T-helper 2 cell treated with Interferon-gamma antibody and Interleukin-4, amounts not matched to agents 5 μg/mL and 100 μg/mL, for 36 hours (primary cell): ENCODE data around the gene FLG.

ENCODE experiments used
- DNase-seq: peaks from one replicate; pipeline ENCODE4 v3.0.0; 2021; ENCODE audit warnings: low spot score
- H3K27ac Mint-ChIP-seq: one replicate; pipeline ENCODE4 v1.8.0; 2021; ENCODE audit warnings: mild to moderate bottlenecking, mixed read lengths
- H3K27me3 Mint-ChIP-seq: one replicate; pipeline ENCODE4 v1.8.0; 2021; ENCODE audit warnings: low read depth, mixed read lengths
- H3K36me3 Mint-ChIP-seq: one replicate; pipeline ENCODE4 v1.8.0; 2021; ENCODE audit warnings: low read depth, mixed read lengths
- H3K4me1 Mint-ChIP-seq: one replicate; pipeline ENCODE4 v1.8.0; 2021; ENCODE audit warnings: low read depth, mixed read lengths
- H3K4me3 Mint-ChIP-seq: one replicate; pipeline ENCODE4 v1.8.0; 2022; ENCODE audit warnings: mild to moderate bottlenecking, moderate library complexity, mixed read lengths
- H3K9me3 Mint-ChIP-seq: one replicate; pipeline ENCODE4 v1.8.0; 2021; ENCODE audit warnings: mixed read lengths

The FLG gene

GRCh38 chr1:152325111-152325510 is at the start of gene FLG:
TSS of gene FLG (minus strand) at chr1:152325239. CDS start at chr1:152315456, 9,783 bp downstream.
- Mint-ChIP-seq H3K4me1 (no peaks in the 10 kb centered on the region), H3K27me3 (peaks cover 2% of the 10 kb centered on the region), H3K4me3 (no peak within 1 kb of the TSS), H3K27ac (no peak within 1 kb of the TSS), H3K36me3 (no peaks in the 10 kb centered on the region), H3K9me3 (no peaks in the 10 kb centered on the region)
- no peak for DNase-seq

GRCh38 chr1:152374451-152374850 is 49.4 kb upstream of the FLG start:
- Mint-ChIP-seq H3K4me1 (no peaks in the 10 kb centered on the region), H3K27me3 (no peaks in the 10 kb centered on the region), H3K9me3 (peaks cover 5% of the 10 kb centered on the region), H3K36me3 (no peaks in the 10 kb centered on the region), H3K4me3 (no peak overlapping the region), H3K27ac (no peak overlapping the region)
- DNase-seq, result no peak

- Mint-ChIP-seq H3K4me1 (no peaks in the 10 kb centered on the region), H3K36me3 (no peaks in the 10 kb centered on the region), H3K4me3 (no peak overlapping the region), H3K9me3 (peaks cover 10% of the 10 kb centered on the region), H3K27me3 (peaks cover 4% of the 10 kb centered on the region), H3K27ac (no peak overlapping the region)
- DNase-seq, result no peak
Observed at GRCh38 chr1:152372672-152373071, 47.6 kb upstream of the FLG start.

- no peaks in the 10 kb centered on the region for H3K36me3 Mint-ChIP-seq
- no peak overlapping the region for H3K27ac Mint-ChIP-seq
- peaks cover 12% of the 10 kb centered on the region for H3K27me3 Mint-ChIP-seq
- H3K4me3 Mint-ChIP-seq, result no peak overlapping the region
- no peaks in the 10 kb centered on the region for H3K4me1 Mint-ChIP-seq
- DNase-seq, result no peak
- peaks cover 10% of the 10 kb centered on the region for H3K9me3 Mint-ChIP-seq
Observed at GRCh38 chr1:152367436-152367835, 42.4 kb upstream of the FLG start.

GRCh38 chr1:152359906-152360305 is 34.9 kb upstream of the FLG start, which contains the start of gene FLG2:
TSS of gene FLG2 (minus strand) at chr1:152360006. CDS start at chr1:152358884, 1,122 bp downstream.
- Mint-ChIP-seq H3K27me3 (no peaks in the 10 kb centered on the region), H3K27ac (no peak within 1 kb of the TSS), H3K36me3 (no peaks in the 10 kb centered on the region), H3K9me3 (no peaks in the 10 kb centered on the region), H3K4me1 (no peaks in the 10 kb centered on the region), H3K4me3 (no peak within 1 kb of the TSS)
- no peak for DNase-seq

GRCh38 chr1:152356736-152357135 is 31.7 kb upstream of the FLG start:
- H3K36me3 Mint-ChIP-seq, result no peaks in the 10 kb centered on the region
- no peak overlapping the region for H3K27ac Mint-ChIP-seq
- no peak overlapping the region for H3K4me3 Mint-ChIP-seq
- H3K27me3 Mint-ChIP-seq, result no peaks in the 10 kb centered on the region
- no peaks in the 10 kb centered on the region for H3K4me1 Mint-ChIP-seq
- no peaks in the 10 kb centered on the region for H3K9me3 Mint-ChIP-seq
- DNase-seq, result no peak

- DNase-seq, result no peak
- H3K36me3 Mint-ChIP-seq, result no peaks in the 10 kb centered on the region
- H3K9me3 Mint-ChIP-seq, result no peaks in the 10 kb centered on the region
- H3K4me1 Mint-ChIP-seq, result no peaks in the 10 kb centered on the region
- peaks cover 15% of the 10 kb centered on the region for H3K27me3 Mint-ChIP-seq
- no peak overlapping the region for H3K27ac Mint-ChIP-seq
- no peak overlapping the region for H3K4me3 Mint-ChIP-seq
Observed at GRCh38 chr1:152349611-152350010, 24.6 kb upstream of the FLG start.

GRCh38 chr1:152348447-152348846 is 23.4 kb upstream of the FLG start:
- no peak overlapping the region for H3K27ac Mint-ChIP-seq
- no peak overlapping the region for H3K4me3 Mint-ChIP-seq
- no peak for DNase-seq
- peaks cover 22% of the 10 kb centered on the region for H3K27me3 Mint-ChIP-seq
- H3K36me3 Mint-ChIP-seq, result no peaks in the 10 kb centered on the region
- no peaks in the 10 kb centered on the region for H3K4me1 Mint-ChIP-seq
- no peaks in the 10 kb centered on the region for H3K9me3 Mint-ChIP-seq

GRCh38 chr1:152347116-152347728 is 22.2 kb upstream of the FLG start:
- peak; percentile 6 for DNase-seq

GRCh38 chr1:152344438-152344837 is 19.4 kb upstream of the FLG start:
- Mint-ChIP-seq H3K4me1 (no peaks in the 10 kb centered on the region), H3K27me3 (peaks cover 33% of the 10 kb centered on the region), H3K27ac (no peak overlapping the region), H3K9me3 (no peaks in the 10 kb centered on the region), H3K36me3 (no peaks in the 10 kb centered on the region), H3K4me3 (no peak overlapping the region)
- DNase-seq, result no peak

More at GRCh38 chr1:152347116-152347728, 22.2 kb upstream of the FLG start:
- Mint-ChIP-seq H3K27me3 (peaks cover 27% of the 10 kb centered on the region), H3K4me3 (no peak overlapping the region), H3K9me3 (no peaks in the 10 kb centered on the region), H3K4me1 (no peaks in the 10 kb centered on the region), H3K36me3 (no peaks in the 10 kb centered on the region), H3K27ac (no peak overlapping the region)

GRCh38 chr1:152343006-152343405 is 18.0 kb upstream of the FLG start:
- H3K4me1 Mint-ChIP-seq, result no peaks in the 10 kb centered on the region
- no peak overlapping the region for H3K27ac Mint-ChIP-seq
- no peak overlapping the region for H3K4me3 Mint-ChIP-seq
- H3K36me3 Mint-ChIP-seq, result no peaks in the 10 kb centered on the region
- no peak for DNase-seq
- peaks cover 33% of the 10 kb centered on the region for H3K27me3 Mint-ChIP-seq
- H3K9me3 Mint-ChIP-seq, result no peaks in the 10 kb centered on the region

- H3K4me3 Mint-ChIP-seq, result no peak overlapping the region
- no peaks in the 10 kb centered on the region for H3K36me3 Mint-ChIP-seq
- no peak for DNase-seq
- no peak overlapping the region for H3K27ac Mint-ChIP-seq
- peaks cover 18% of the 10 kb centered on the region for H3K27me3 Mint-ChIP-seq
- H3K4me1 Mint-ChIP-seq, result no peaks in the 10 kb centered on the region
- H3K9me3 Mint-ChIP-seq, result no peaks in the 10 kb centered on the region
Observed at GRCh38 chr1:152335399-152335798, 10.4 kb upstream of the FLG start.

- no peak overlapping the region for H3K4me3 Mint-ChIP-seq
- no peaks in the 10 kb centered on the region for H3K9me3 Mint-ChIP-seq
- H3K27me3 Mint-ChIP-seq, result peaks cover 3% of the 10 kb centered on the region
- no peaks in the 10 kb centered on the region for H3K4me1 Mint-ChIP-seq
- DNase-seq, result no peak
- no peak overlapping the region for H3K27ac Mint-ChIP-seq
- no peaks in the 10 kb centered on the region for H3K36me3 Mint-ChIP-seq
Observed at GRCh38 chr1:152328801-152329391, 3.9 kb upstream of the FLG start.

GRCh38 chr1:152313970-152314369 is 11.1 kb downstream of the FLG start:
- Mint-ChIP-seq H3K4me1 (no peaks in the 10 kb centered on the region), H3K27ac (no peak overlapping the region), H3K27me3 (peaks cover 4% of the 10 kb centered on the region), H3K4me3 (no peak overlapping the region), H3K9me3 (no peaks in the 10 kb centered on the region), H3K36me3 (no peaks in the 10 kb centered on the region)
- DNase-seq, result no peak

GRCh38 chr1:152313319-152313801 is 11.7 kb downstream of the FLG start:
- Mint-ChIP-seq H3K27ac (no peak overlapping the region), H3K4me3 (no peak overlapping the region), H3K27me3 (peaks cover 4% of the 10 kb centered on the region), H3K36me3 (no peaks in the 10 kb centered on the region), H3K4me1 (no peaks in the 10 kb centered on the region), H3K9me3 (no peaks in the 10 kb centered on the region)
- DNase-seq, result no peak
